Effector memory CD4-positive, alpha-beta T cell (primary cell): ENCODE measurements around the gene PTPRM.
A peak's percentile ranks its signal among the peaks of the same experiment; 100 is the strongest.
"Not testable (repeated sequence)": the region's sequence is repeated elsewhere in the genome, so short reads cannot be mapped to it uniquely, and the experiment has no call there.

ENCODE experiments used
- DNase-seq, 3 donors: peaks; one replicate each; pipeline ENCODE4 v3.0.0-alpha.2; 2020
- H3K27ac ChIP-seq: 2 replicates; pipeline ENCODE4 v1.7.0; 2013; ENCODE audit warnings: mild to moderate bottlenecking, low read length, moderate library complexity; ENCODE audit not compliant: insufficient read depth, poor library complexity, severe bottlenecking
- H3K27me3 ChIP-seq: replicated peaks from 2 replicates; pipeline ENCODE4 v1.7.0; 2013; ENCODE audit warnings: mild to moderate bottlenecking, low read length; ENCODE audit not compliant: insufficient read depth, control insufficient read depth, poor library complexity, severe bottlenecking
- H3K36me3 ChIP-seq: 2 replicates; pipeline ENCODE4 v1.7.0; 2013; ENCODE audit warnings: mild to moderate bottlenecking, low read length, moderate library complexity; ENCODE audit not compliant: control insufficient read depth, insufficient read depth
- H3K4me1 ChIP-seq: 2 replicates; pipeline ENCODE4 v1.7.0; 2013; ENCODE audit warnings: low read length, mild to moderate bottlenecking; ENCODE audit not compliant: control insufficient read depth, insufficient read depth, poor library complexity, severe bottlenecking
- H3K4me3 ChIP-seq: 2 replicates; pipeline ENCODE4 v1.7.0; 2013; ENCODE audit warnings: low read length, low read depth, mild to moderate bottlenecking; ENCODE audit not compliant: insufficient read depth, poor library complexity, severe bottlenecking
- H3K9me3 ChIP-seq: 2 replicates; pipeline ENCODE4 v1.7.0; 2013; ENCODE audit warnings: mild to moderate bottlenecking, low read length, moderate library complexity; ENCODE audit not compliant: control insufficient read depth

Gene PTPRM

GRCh38 chr18:8044004-8044403 lies 476.9 kb downstream of the PTPRM start:
- Histone ChIP-seq H3K4me1 (no peaks in the 10 kb centered on the region), H3K9me3 (no peaks in the 10 kb centered on the region), H3K27ac (no peak overlapping the region), H3K4me3 (no peak overlapping the region), H3K27me3 (no peaks in the 10 kb centered on the region), H3K36me3 (no peaks in the 10 kb centered on the region)
- no peak for DNase-seq

DNA sequence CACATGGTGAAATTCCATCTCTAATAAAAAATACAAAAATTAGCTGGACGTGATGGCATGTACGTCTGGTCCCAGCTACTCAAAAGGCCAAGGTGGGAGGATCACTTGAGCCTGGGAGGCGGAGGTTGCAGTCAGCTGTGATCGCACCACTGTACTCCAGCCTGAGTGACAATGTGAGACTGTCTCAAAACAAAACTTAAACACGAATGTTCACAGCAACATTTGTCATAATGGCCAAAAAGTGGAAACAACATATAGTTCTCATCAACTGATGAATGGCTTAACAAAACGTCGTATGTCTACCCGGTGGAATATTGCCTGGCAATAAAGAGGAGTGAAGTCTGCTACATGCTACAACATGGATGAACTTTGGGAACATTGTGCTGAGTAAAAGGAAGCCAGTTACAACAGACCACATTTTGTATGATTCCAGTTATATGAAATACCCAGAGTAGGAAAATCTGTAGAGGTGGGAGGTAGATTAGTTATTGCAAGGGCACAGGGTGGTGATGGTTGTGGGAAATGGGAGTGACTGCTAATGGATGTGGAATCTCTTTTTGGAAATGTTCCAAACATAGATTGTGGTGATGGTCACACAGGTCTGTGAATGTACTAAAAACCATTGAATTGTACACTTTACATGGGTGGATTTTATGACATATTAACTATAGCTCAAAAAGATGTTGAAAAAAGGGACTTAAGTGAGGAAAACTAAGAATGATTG lies 478.2 kb downstream of the PTPRM start:
- Histone ChIP-seq H3K4me3 (no peak overlapping the region), H3K36me3 (no peaks in the 10 kb centered on the region), H3K27ac (no peak overlapping the region), H3K4me1 (no peaks in the 10 kb centered on the region), H3K27me3 (no peaks in the 10 kb centered on the region), H3K9me3 (no peaks in the 10 kb centered on the region)
- DNase-seq, result no peak

DNA sequence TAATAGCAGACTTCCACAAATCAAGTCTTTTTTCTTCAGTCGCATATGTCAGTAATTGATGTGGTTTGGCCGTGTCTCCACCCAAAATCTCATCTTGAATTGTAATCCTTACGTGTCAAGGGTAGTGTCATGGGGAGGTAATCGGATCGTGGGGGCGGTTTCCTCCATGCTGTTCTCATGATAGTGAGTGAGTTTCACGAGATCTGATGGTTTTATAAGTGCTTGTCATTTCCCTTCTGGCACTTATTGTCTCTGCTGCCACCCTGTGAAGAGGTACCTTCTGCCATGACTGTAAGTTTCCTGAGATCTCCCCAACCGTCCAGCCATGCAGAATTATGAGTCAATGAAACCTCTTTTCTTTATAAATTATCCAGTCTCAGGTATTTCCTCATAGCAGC lies 478.8 kb downstream of the PTPRM start:
- no peaks in the 10 kb centered on the region for H3K27me3 ChIP-seq
- no peak overlapping the region for H3K4me3 ChIP-seq
- H3K36me3 ChIP-seq, result no peaks in the 10 kb centered on the region
- H3K9me3 ChIP-seq, result no peaks in the 10 kb centered on the region
- no peak overlapping the region for H3K27ac ChIP-seq
- peak in 2 of 3 donors; percentile 4 to 13 for DNase-seq
- H3K4me1 ChIP-seq, result no peaks in the 10 kb centered on the region

DNA sequence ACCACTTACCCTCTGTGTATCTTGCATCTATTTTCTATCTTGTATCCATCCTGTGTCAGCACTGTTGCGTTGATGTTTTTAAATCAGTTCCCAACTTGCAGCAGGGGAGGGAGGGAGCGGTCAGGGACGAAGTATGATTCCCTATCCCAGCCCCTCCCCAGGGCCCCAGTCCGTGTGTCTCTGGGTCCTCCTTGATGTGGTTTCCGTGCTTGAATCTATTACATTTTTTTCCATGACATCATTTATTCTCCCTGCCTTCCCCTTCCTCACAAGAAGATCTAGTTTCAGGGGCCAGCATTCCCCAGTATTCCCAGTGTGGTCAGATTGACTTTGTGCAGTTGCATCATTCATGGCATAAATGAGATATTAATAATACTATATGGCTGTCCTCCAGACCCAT lies 479.3 kb downstream of the PTPRM start:
- Histone ChIP-seq H3K9me3 (no peaks in the 10 kb centered on the region), H3K4me3 (no peak overlapping the region), H3K27me3 (no peaks in the 10 kb centered on the region), H3K36me3 (no peaks in the 10 kb centered on the region), H3K27ac (no peak overlapping the region), H3K4me1 (no peaks in the 10 kb centered on the region)
- DNase-seq, result no peak

- Histone ChIP-seq H3K36me3 (no peaks in the 10 kb centered on the region), H3K4me3 (no peak overlapping the region), H3K9me3 (no peaks in the 10 kb centered on the region), H3K27ac (no peak overlapping the region), H3K27me3 (no peaks in the 10 kb centered on the region), H3K4me1 (no peaks in the 10 kb centered on the region)
- DNase-seq, result no peak
Observed at GRCh38 chr18:8049147-8049546, 482.0 kb downstream of the PTPRM start.

DNA sequence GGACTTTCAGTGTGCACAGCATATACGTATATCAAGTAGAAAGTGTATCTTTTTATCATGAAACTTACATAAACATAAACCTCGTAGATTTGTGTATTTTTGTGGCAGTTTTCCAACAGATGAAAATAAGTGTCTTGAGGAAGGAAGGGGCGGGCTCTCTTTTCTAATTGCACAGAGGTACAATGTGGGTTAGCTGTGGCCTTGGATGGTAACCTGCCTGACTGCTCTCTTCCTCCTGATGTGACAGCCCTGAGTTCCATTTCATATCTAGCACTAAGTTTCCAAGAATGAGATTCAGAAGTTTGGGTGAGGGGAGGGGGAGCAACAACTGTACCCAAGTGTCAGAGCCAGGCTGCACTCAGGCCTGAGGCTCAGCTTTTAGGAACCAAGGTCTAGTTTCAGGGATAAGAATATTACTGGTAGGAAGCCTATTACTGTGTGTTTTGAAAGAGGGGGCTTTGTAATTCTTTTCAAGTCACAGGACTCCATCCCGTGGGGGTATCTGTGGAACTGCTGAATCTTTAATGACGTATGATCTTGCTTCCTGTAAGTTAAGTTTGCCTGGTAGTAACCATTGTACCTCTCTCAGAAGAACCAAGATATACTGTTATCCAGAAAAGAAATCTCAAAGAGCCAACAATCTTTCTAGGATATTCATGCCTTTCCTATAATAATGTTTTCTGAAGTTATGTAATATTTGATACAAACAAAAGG lies 483.7 kb downstream of the PTPRM start:
- DNase-seq, result no peak
- Histone ChIP-seq H3K27ac (no peak overlapping the region), H3K9me3 (no peaks in the 10 kb centered on the region), H3K4me3 (no peak overlapping the region), H3K36me3 (no peaks in the 10 kb centered on the region), H3K27me3 (no peaks in the 10 kb centered on the region), H3K4me1 (no peaks in the 10 kb centered on the region)

- no peak for DNase-seq
Observed at GRCh38 chr18:8051453-8051852, 484.3 kb downstream of the PTPRM start.

DNA sequence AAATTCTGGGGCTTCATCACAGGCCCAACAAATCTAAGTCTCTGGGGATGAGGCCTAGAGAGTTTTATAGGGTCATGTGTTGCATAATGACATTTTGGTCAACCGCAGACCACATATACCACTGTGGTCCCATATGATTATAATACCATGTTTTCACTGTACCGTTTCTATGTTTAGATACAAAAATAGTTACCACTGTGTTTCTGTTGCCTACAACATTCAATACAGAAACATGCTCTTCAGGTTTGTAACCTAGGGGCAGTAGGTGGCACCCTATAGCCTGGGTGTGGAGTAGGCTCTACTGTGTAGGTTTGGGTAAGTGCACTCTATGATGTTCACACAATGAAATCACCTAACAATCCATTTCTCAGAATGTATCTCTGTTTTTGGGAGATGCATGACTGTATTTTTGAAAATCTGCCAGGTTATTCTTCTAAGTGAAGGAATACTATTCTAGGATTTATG lies 485.2 kb downstream of the PTPRM start:
- Histone ChIP-seq H3K36me3 (no peaks in the 10 kb centered on the region), H3K4me1 (no peaks in the 10 kb centered on the region), H3K27ac (no peak overlapping the region), H3K27me3 (no peaks in the 10 kb centered on the region), H3K9me3 (no peaks in the 10 kb centered on the region), H3K4me3 (no peak overlapping the region)
- DNase-seq, result peak in 1 of 3 donors; percentile 0

More at GRCh38 chr18:8051453-8051852, 484.3 kb downstream of the PTPRM start:
- no peak overlapping the region for H3K27ac ChIP-seq
- H3K4me1 ChIP-seq, result no peaks in the 10 kb centered on the region
- H3K36me3 ChIP-seq, result no peaks in the 10 kb centered on the region
- H3K4me3 ChIP-seq, result no peak overlapping the region
- no peaks in the 10 kb centered on the region for H3K27me3 ChIP-seq
- no peaks in the 10 kb centered on the region for H3K9me3 ChIP-seq

DNA sequence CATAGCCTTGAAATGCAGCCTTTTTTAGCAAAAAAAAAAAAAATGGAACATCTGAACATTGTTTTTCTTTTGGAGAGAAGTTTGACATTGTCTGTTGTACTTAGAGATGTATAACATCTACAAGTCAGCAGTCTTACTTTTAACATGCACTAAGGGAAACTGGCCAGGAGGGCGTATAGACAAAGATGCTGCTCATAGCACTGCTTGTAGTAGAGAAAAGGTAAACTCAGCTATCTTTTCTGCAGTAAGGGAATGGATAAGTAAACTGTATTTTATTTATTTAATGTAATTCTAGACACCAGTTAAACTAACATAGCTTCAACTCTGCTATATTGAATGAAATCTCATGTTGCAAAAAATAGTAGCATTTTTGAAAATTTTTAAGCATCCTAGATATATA lies 489.6 kb downstream of the PTPRM start:
- Histone ChIP-seq H3K4me3 (no peak overlapping the region), H3K4me1 (no peaks in the 10 kb centered on the region), H3K27me3 (no peaks in the 10 kb centered on the region), H3K27ac (no peak overlapping the region), H3K36me3 (no peaks in the 10 kb centered on the region), H3K9me3 (no peaks in the 10 kb centered on the region)
- no peak for DNase-seq

- DNase-seq, H3K4me1 ChIP-seq, H3K4me3 ChIP-seq, H3K36me3 ChIP-seq, H3K27ac ChIP-seq, H3K27me3 ChIP-seq, H3K9me3 ChIP-seq: not testable (repeated sequence)
Observed at GRCh38 chr18:8063152-8063551, 496.0 kb downstream of the PTPRM start.
